ENCODE measurements around the gene PEX5.
A peak's percentile ranks its signal among the peaks of the same experiment; 100 is the strongest.

The PEX5 gene

DNA sequence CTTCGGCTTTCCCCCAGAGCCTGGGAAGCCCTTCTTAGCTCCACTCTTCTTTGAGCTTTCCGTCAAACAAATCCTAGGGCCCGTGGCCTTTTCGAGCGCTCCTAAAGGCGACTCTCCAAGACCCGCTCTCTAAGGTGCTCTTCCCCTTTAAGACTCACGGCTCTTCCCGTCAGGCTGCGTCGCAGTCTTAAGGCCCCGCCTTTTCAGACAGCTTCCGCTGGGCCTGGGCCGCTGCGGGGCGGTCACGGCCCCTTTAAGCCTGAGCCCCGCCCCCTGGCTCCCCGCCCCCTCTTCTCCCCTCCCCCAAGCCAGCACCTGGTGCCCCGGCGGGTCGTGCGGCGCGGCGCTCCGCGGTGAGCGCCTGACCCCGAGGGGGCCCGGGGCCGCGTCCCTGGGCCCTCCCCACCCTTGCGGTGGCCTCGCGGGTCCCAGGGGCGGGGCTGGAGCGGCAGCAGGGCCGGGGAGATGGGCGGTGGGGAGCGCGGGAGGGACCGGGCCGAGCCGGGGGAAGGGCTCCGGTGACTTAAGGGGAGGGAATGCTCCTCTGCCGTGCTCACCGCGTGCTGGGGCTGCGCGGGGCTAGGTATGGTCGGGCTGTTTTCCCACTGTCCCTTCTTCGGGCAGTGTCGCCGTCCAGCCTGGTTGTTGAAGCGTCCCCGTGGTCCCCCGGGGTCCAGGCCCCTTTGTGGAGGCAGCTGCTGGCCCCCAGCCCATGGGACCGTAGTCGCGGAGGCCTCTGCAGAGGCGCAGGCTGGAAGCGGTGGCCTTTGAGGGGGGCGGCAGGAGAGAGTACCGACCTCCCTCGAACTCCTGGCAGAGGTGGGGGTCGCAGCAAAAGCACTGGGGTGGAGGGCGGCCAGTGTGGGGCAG, at the start of gene PEX5:
Gene PEX5 (plus strand): TSS at position 289 of the 870 bp plus-strand sequence. CDS start 692 bp downstream, outside the sequence.
- peak; percentile 50 to 66 for DNase-seq

DNA sequence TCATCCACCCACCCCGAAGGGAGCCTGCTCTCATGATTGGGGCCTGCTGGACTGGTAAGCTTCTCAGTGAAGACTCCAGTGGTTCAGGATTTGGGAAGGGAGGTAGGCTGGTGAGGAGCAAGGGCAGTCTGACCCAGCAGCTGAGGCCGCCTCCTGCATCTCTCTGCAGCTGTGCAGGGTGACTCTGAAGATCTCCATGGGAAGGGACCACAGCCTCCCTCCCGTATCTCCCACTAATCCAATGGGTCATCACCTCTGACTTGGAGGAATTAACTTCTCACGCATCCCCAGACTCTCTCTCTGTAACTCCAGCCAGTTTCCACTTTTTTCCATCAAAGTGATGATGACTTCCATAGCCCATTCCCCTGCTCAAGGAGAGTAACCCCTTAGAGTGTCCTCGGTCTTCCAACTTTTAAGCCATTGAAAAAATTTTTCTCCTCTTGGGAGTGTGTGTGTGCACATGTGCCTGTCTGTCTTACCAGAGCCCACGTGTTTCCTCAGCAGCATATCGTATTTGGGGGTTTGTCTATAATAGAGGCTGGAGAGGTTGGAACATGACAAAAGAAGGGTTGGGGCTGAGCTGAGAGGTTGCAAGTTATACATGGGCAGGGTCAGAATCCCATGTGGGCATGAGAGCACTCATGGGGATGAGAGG, 48.0 kb upstream of the PEX5 start:
- no peak for DNase-seq

DNA sequence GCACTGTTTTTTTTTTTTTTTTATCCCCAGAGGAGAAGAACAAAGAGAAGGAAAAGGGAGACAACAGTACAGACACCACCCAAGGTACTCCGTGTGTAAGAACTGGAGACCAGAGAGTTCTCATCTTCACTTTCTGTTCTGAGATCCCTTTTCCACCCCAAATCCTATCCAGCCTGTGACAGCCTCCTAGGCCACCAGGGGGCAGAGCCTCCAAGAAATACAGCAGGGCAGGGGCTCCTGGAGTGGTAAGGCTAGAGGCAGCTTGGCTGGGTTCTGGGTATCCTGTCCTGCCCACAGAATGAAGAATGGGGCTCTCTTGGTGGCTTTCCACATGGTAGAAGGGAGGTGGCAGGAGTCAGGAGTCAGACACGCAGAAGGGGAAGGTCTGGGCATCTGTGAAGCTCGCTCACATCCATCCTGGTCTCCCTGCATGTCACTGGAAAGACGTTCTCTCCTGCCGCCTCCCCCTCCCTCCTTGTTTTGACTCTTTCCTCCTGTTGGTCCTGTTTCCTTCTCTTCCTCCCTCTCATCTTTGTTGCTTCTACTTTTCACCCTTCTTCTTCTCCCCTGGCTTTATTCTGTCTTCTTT, 47.3 kb upstream of the PEX5 start:
- DNase-seq: no peak

DNA sequence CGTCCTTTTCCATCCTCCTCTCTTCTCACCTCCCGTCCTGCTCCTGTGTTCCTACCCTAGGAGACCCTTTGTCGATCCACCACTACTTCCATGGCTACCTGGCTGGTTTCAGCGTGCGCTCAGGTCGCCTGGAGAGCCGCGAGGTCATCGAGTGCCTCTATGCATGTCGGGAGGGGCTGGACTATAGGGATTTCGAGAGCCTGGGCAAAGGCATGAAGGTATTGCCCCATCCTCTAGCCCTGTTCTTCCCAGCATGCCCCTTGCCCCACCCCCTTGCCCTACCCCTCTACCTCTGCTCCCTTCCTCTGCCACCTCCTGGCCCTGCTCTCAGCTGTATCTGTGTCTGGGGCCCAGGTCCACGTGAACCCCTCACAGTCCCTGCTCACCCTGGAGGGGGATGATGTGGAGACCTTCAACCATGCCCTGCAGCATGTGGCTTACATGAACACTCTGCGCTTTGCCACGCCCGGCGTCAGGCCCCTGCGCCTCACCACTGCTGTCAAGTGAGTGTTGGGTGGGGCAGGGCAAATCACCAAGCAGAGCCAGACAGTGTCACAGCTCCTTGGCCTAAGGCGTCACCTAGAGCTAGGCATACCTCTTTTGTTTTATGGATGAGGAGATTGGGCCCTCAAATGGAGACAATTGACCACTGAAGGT, 46.5 kb upstream of the PEX5 start:
- no peak for DNase-seq

DNA sequence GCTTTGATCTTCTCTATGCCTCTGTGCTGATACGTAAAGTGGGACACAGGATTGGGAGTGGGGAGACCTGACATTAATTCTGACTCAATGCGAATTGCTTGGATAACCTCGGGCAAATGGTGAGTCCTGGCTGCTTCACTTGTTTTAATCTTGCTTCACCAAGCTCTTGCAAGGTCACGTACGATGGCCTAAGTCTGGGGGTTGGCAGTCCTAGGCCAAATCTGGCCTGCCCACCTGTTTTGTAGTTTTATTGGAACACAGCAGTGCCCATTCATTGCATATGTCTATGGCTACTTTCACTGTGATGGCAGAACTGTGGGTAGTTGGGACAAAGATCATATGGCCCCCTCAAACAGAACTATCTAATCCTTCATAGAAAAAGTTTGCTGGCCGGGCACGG, 45.9 kb upstream of the PEX5 start:
- no peak for DNase-seq

DNA sequence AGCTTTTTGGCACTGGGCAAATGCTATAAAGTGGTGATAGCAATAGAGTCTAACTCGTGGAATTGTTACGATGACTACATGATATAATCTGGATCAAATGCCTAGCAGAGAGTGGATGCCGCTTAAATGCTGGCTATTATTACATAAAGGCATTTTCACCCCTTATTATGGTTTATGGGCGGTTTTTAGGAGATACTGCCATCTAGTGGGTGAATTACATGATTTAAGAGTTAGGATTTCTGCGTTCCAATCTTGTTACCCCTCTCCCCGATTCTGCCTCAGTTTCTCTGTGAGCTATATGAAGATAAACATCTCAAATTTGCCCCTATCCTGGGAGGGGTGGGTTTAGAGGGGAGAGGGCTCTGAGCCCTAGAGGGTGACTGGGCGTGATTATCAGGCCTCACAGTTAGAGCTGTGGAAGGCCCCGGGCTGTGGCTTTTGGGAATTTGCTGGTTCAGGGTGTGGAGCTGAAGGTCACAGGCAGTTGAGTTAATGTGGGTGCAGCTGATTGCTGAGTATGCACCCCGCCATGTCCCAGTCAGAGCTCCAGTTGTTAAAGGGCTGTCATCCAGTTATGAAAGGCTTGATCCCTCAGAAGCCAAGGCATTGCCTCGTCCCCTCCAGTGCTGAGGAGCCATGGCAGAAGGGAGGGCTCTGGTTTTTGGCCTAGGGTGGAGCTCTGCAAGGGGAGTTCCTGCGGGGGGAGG, 44.9 kb upstream of the PEX5 start:
- DNase-seq: peak in 1 of 2 experiments; percentile 9

DNA sequence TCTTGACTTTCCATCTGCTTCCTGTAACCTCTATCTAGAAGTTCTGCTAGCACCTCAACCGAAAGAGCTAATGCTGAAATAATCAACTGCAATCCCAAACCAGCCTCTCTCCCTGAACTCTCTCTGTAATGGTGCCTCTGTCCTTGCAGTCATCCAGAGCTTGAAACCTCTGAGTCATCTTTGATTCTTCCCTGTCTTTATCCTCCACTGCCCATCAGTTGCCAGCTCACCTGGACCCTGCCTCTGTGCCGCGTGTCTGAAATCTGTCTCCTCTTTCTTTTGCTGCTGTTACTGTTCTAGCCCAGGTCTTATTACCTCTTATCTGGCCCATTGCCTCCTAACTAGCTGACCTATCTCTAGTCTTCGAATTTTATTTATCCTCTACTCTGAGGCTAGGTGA, 43.8 kb upstream of the PEX5 start:
- DNase-seq: no peak

DNA sequence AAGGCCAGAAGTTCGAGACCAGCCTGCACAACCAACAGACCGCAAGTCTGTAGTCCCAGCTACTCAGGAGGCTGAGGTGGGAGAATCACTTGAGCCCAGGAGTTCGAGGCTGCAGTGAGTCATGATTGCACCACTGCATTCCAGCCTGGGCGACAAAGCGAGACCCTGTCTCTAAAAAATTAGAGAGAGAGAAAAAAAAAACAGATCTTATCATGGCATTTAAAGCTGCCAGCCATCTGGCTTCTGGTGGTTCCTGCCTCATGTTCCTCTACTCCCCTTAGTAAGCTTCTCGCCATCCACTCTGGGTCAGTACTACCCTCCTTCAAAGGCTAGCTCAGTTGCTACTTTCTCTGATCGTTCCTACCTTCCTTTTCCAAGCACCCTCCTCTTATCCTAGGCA, 43.3 kb upstream of the PEX5 start:
- DNase-seq: no peak

DNA sequence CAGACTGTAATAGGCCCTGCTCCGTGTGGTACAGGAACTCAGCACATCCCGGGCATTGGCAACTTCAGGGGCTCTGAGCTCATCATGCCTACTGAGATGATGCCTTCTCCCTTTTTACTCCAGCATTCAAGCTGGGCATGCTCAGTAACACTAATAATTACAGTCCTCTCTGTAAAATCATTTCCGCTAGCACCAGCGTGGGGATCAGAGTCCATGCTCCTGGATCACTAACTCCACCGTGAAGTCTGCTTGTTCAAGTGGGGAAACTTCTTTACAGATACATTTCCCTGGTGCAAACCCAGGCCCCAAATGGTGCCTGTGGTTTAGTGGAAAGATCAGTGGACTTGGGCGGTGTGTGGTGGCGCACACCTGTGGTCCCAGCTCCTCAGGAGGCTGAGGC, 42.6 kb upstream of the PEX5 start:
- DNase-seq: no peak

DNA sequence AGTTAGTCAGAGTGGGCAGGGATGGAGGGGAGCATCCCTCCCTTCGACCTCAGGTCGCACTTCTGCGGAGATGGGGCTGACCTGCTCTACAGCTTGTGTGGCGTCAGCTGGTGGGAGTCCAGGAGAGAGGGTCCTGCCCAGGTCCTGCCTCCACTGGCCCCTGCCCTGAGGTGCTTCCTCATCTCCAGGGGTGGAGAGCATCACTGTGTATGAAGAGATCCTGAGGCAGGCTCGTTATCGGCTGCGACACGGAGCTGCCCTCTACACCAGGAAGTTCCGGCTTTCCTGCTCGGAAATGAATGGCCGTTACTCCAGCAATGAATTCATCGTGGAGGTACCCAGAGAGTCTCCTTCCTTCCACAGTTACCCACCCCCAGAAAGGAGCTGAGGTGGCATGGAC, 39.1 kb upstream of the PEX5 start:
- DNase-seq: no peak

DNA sequence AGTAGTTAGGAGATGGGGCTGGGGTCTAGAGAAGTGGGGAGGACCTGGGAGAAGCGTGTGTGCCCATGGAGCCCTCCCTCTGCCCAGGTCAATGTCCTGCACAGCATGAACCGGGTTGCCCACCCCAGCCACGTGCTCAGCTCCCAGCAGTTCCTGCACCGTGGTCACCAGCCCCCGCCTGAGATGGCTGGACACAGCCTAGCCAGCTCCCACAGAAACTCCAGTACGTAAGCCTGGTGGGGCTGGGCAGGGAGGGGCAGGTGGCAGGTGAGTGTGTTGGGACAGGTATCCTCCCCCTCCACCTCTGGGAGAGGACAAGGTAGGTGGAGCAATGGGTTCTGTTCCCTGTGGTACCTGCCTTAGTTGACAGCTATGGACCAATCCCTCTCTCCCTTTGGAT, 38.6 kb upstream of the PEX5 start:
- DNase-seq: no peak

DNA sequence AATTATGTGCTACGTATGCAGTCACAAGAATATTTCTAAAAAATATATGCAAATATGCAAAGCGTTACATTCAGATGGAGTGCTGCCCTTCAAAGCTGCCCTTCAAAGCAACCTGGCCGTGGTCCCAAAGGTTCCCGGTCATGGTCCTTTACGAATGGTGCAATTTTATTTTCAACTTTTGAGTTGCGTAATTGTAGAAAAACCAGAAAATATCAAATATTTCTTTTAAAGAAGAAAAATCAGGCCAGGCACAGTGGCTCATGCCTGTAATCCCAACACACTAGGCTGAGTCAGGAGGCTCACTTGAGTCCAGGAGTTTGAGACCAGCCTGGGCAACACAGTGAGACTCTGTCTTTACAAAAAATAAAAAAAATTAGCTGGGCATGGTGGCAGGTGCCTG, 38.0 kb upstream of the PEX5 start:
- no peak for DNase-seq

DNA sequence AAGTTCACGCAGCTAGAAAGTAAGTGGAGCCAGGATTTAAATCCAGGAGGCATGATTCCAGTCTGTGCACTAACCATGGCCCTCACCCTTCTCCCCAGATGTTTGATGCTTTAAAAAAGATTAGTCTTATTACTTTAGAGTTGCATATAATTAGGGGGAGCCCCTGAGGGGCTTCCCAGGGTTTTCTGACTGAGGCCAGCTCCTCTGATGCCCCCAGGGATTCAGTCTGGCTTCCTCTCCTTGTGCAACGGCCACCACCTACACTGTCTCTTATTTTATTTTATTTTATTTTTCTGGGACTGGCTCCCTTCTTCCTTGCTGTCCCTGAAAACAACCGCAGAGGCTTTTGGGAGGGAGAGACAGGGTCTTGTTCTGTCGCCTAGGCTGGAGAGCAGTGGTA, 36.7 kb upstream of the PEX5 start:
- no peak for DNase-seq

DNA sequence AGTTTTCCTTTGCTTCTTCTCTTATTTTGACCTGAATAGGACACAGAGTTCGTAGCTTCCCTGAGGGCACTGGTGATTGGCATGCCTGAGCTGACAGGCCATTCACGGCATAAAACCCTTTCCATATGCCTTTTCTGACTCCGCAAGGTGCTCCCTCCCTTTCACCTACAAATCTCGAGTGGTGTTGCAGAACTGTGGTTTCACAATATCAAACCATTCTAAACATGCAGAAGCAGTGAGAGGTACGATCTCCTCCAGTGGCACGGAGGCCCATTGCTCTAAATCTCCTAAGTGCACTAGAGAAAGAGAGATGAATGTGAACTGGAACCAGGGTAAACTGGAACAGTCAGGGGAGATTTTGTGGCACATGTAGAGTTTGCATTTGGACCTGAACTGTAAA, 35.4 kb upstream of the PEX5 start:
- no peak for DNase-seq

DNA sequence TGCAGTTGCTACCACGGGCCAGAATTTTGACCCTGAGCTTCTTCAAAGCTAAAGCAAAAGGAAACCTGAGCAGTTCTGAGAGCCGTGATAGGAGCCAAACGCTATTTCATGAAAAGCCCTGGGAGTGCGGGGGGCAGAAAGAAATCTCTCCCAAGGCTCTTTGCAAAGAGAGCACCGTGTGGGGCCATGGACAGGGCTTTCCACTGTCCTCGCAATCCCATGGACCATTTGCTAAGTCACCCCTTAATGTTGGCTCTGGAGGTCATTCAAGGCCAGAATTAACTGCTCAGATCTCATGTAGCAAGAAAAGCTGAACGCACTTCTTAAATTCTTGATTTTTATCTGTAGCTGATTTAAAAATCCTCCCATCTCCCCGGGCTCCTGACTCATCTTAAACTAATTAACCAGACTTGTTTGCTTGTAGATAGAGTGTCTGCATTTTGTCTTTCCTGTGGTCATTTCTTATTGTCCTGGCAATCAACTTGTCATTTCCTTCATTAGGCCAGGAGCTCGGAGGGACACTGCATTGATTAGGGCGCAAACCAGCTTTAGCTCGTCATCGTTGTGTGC, 34.5 kb upstream of the PEX5 start:
- no peak for DNase-seq

DNA sequence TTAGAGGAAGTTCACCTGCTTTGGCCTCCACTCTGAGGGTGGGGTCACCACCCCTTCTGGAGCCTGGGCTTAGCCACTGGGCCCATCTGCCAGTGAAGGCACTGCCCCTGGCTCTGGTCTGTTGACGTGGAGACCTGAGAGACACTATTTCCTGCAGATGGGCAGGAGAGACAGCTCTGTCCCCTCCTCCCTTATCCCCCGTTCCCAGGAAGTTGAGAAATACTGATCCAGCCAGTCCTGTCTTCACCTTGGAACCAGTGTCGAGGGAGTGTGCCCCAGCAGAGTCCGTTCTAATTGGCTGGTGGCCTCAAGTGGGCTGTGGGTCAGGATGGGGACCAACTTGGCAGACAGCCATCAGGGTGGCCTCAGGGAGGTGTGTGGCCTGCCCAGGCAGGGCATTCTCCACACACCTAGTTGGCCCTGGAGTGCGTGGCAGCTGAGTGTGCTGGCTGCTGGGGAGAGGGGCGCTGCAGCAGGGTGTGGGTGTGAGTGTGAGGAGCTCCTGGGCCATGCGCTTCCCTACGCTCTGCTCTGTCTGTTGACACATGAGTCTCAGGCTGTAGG, 33.9 kb upstream of the PEX5 start:
- DNase-seq: no peak

DNA sequence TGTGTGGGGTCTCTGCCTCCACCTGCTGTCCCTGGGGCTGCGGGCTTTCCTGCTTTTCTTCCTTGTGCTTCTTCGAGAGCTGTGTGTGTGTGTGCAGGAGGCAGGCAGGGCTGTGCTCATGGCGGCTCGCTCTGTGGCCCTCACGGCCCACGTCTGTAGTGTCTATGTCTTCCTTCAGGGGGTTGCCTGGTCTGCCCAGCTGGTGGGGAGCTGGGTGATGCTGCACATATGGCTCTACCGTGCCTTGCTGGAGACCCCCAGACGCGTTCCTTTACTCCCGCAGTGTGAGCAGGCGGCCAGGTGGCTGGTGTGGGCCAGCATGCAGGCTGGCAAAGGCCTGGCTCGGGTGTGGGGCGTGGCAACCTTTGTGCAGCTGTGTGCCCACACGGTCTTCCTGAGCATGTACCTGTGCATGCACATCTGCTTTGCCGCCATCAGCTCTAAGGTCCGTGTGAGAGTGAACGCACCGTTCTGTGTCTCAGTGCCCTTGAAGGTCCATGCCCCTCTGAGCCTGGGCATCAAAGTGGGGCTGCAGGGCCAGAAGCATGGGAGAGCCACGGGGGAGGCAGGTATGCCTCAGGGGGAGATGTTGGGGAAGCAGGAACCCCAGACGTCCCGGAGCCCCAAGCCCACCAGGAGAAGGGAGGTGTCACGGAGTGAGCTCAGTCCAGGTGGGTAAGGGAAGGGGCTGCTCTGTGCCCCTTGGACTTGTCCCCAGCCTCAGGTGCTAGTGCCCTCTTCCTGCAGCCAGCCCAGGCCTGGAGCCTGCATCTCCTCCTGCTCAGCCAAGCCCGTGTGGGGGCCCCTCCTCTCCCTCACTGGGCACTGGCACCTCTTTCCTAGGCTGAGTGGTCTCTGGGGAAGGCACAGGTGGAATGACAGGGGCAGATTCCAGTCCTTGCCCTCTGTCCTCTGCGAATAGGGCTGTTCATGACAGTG, 33.0 kb upstream of the PEX5 start:
- DNase-seq: no peak

DNA sequence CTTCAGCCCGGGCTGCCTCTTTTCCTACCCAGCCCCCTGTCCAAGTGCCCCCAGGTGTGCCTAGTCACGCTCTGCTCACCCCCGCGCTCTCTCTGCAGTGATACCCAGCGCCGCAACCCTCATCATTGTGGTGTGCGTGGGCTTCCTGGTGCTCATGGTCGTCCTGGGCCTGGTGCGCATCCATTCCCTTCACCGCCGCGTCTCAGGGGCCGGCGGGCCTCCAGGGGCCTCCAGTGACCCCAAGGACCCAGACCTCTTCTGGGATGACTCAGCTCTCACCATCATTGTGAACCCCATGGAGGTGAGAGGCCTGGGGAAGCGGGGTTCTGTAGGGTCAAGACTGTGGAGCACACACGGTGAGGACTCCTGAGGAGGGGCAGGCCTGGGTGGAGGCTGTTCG, 32.1 kb upstream of the PEX5 start:
- no peak for DNase-seq

DNA sequence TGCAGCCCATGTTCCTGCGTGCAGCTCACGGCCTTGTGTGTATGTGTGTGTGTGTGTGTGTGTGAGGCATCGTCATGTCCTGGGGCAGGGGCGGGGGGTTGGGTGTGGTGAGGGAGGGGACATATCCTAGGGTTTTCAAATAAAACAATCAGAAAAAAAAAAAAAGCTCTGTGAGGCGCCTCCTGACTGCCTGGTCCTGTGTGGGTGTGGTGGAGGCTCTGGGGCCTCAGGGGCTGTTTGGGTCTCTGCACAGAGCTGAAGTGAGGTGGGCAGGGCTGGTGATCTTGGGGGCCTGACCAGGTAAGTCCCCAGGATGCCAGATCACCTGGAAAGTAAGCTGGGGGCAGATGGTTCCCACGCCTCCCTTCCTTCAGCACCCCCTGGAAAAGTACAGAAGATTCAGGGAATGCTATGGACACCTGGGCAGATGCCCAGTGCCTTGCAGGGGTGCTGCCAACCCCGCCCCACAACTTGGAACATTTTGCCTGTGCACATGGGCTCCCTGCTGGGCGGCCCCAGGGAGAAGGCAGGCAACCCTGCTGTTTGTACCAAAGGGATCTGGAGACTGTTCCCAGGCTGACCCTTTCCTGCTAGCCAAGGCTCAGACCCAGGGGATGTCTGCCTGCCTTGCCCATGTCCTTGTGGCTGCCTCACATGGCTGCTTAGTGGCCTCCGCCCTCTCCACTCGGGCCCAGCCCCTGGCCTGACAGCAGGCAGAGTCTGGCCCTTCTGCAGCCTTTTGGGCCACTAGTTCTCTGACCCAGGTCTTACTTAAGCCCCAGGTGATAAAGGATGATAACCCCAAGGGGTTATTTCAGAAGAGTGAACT, 30.5 kb upstream of the PEX5 start:
- no peak for DNase-seq

DNA sequence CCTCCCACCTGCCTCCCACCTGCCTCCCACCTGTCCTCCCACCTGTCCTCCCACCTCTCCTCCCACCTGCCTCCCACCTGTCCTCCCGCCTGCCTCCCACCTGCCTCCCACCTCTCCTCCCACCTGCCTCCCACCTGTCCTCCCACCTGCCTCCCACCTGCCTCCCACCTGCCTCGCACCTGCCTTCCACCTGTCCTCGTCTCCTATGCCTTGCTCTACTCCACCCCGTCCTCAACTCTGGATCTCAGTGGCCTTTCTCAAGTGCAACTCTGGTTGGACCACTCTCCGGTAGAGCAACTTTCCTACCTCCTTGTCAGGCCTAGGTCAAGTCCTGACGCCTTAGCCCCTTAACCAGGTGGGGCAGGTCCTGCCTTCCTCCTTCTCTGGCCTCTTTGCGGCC, 29.3 kb upstream of the PEX5 start:
- DNase-seq: no peak

Measured in cerebellar nuclear complex (tissue), 1 donor.